Endothelial cell of umbilical vein (primary cell): ENCODE data around the gene SLC16A5.
A peak's percentile ranks its signal among the peaks of the same experiment; 100 is the strongest.

Experiments
- EZH2 ChIP-seq: IDR thresholded peaks from 2 replicates; pipeline ENCODE4 v1.6.1; 2012; ENCODE audit warnings: borderline replicate concordance, low read depth, mild to moderate bottlenecking, moderate library complexity, low read length, inconsistent platforms; ENCODE audit not compliant: severe bottlenecking
- POLR2AphosphoS5 ChIP-seq: IDR thresholded peaks from 2 replicates; pipeline ENCODE4 v1.6.1; 2012; ENCODE audit warnings: low read depth, mild to moderate bottlenecking, control low read depth, low read length, moderate library complexity; ENCODE audit not compliant: insufficient read depth

GRCh38 chr17:75077496-75078283 is 10.1 kb upstream of the SLC16A5 start:
- TF ChIP-seq POLR2AphosphoS5 (peak; percentile 37), EZH2 (no peak)
